Left kidney (tissue), 2 donors: ENCODE measurements around the gene CEACAM18. TPM values are rescaled to one million over a fixed set of nuclear protein-coding genes. Genes with fewer than 3 reads are reported as not detected.

Experiments
- DNase-seq: peaks from one replicate; pipeline ENCODE4 v3.0.0-alpha.2; 2013
- polyA plus RNA-seq: library from polyadenylated mRNA; unstranded; fragments of 120-200 nt; gene quantifications from one replicate; pipeline ENCODE4 v1.2.1, GENCODE V29; 2013; ENCODE audit not compliant: insufficient read length

The CEACAM18 gene
- polyA plus RNA-seq, 1 donor, result not detected

DNA sequence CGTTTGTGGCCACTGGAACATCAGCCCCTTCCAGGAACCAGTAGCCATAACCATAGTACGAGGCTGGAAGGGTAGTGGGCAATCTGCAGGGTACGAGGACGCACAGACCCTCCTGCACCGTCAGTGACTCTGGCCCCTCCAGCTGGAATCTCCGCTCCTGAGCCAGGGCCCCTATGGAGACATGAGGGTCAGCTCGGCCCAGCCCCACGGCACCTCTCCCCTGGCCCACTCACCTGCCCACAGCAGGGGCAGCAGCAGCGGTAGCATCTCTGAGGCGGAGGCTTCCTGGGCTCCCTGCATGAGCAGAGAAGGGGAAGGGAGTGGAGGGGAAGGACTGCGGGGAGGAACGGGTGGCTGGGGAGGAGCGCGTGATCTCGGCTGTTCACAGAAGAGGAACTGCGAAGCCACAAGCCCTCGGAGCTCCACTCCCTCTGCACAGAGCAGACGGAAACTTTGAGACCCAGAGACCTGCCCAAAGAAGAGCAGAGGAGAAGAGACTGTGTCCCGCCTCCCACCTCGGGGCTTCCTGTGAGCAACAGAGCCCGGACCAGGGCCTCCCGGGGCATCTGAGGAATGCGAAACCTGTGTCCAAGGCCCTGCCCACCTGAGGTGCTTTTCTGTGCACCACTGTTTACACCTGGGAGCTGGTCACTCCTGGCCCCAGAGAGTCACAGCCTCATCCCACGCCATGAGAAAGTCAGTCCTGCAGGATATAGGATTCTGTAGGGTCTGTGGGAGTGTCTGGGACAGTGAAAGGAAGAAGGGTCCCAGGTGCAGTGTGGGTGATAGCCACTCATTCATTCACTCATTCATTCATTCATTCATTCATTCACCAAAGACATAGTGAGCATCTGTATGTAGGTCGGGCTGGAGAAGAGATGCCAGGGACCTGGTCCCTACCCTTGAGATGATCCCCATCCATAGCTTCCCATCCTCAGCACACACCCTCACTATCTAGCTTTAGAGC, 53.3 kb downstream of the CEACAM18 start, which contains the start of gene SIGLEC6:
Gene SIGLEC6 (minus strand): TSS at position 322 of the 967 bp plus-strand sequence. CDS start 22 bp downstream, at position 300.
- DNase-seq, result no peak

DNA sequence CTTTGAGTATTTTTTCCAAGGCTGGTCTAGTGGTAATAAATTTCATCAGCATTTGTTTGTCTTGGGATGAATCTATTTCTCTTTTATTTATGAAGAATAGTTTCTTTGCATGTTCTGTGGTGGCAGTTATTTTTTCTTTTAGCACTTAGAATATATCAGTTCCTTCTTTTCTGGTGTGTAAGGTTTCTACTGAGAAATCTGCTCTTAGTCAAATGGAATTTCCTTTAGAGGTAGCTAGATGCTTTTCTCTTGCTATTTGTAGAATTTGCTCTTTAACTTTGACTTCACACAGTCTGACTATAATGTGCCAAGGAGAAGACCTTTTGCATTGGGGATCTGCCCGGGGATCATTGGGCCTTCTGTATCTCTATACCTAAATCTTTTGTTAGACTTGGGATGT, 57.2 kb downstream of the CEACAM18 start:
- no peak for DNase-seq

DNA sequence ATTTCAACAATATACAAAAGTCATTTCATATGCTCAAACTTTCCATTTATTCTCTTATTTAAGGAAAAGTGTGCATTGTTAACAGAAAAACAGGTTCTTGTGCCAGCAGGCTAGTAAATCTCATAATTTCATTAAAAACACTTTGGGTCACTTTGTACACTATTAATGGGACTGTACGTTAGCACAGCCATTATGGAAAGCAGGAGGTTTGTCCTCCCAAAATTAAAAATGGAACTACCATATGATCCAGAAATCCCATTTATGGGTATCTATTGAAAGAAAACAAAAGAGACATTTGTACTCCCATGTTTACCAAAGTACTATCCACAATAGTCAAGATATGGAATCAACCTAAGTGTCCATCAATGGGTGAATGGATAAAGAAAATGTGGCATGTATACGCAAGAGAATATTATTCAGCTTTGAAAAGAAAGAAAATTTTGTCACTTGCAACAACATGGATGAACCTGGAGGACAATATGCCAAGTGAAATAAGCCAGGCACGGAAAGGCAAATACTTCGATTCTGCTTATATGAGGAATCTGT, 61.6 kb downstream of the CEACAM18 start:
- no peak for DNase-seq

Other genes starting within 250 kb of the CEACAM18 start
- not detected for gene SIGLECL1, start 227.5 kb upstream of the CEACAM18 start, polyA plus RNA-seq
- gene IGLON5, start 166.9 kb upstream of the CEACAM18 start, polyA plus RNA-seq, result 3.0 TPM
- gene VSIG10L, start 136.4 kb upstream of the CEACAM18 start, polyA plus RNA-seq, result 4.6 TPM
- 120 TPM for gene ETFB, start 112.2 kb upstream of the CEACAM18 start, polyA plus RNA-seq
- 1.0 TPM for gene CLDND2, start 109.5 kb upstream of the CEACAM18 start, polyA plus RNA-seq
- 1.3 TPM for gene NKG7, start 105.9 kb upstream of the CEACAM18 start, polyA plus RNA-seq
- 0.18 TPM for gene LIM2, start 90.6 kb upstream of the CEACAM18 start, polyA plus RNA-seq
- gene C19orf84, start 87.9 kb upstream of the CEACAM18 start, polyA plus RNA-seq, result 0.32 TPM
- gene SIGLEC10, start 60.9 kb upstream of the CEACAM18 start, polyA plus RNA-seq, result 1.6 TPM
- 0.07 TPM for gene SIGLEC8, start 20.1 kb upstream of the CEACAM18 start, polyA plus RNA-seq
- 0.10 TPM for gene SIGLEC12, start 23.3 kb downstream of the CEACAM18 start, polyA plus RNA-seq
- gene SIGLEC6, start 53.1 kb downstream of the CEACAM18 start, polyA plus RNA-seq, result not detected
- gene ZNF175, start 92.7 kb downstream of the CEACAM18 start, polyA plus RNA-seq, result 22.3 TPM
- gene SIGLEC5, start 151.9 kb downstream of the CEACAM18 start, polyA plus RNA-seq, result not detected
- 0.47 TPM for gene SIGLEC14, start 168.3 kb downstream of the CEACAM18 start, polyA plus RNA-seq
- gene SPACA6, start 214.8 kb downstream of the CEACAM18 start, polyA plus RNA-seq, result 21.0 TPM
- not detected for gene HAS1, start 245.5 kb downstream of the CEACAM18 start, polyA plus RNA-seq